Activated effector memory CD4-positive, alpha-beta T cell treated with Interleukin-2 at 50 U/mL for 16 hours (primary cell): Measurements from ENCODE around the gene MAP1LC3C.
"Not testable (repeated sequence)": the region's sequence is repeated elsewhere in the genome, so short reads cannot be mapped to it uniquely, and the experiment has no call there.

ENCODE experiments used
- DNase-seq: peaks from one replicate; pipeline ENCODE4 v3.0.0-alpha.2; 2020

Gene MAP1LC3C

GRCh38 chr1:241990040-241990439 lies 8.9 kb downstream of the MAP1LC3C start:
- no peak for DNase-seq

GRCh38 chr1:241988389-241988930 lies 10.4 kb downstream of the MAP1LC3C start:
- DNase-seq = not testable (repeated sequence)

- DNase-seq = no peak
Observed at GRCh38 chr1:241985787-241986186, 13.1 kb downstream of the MAP1LC3C start.

- DNase-seq = no peak
Observed at GRCh38 chr1:241979926-241980325, 19.0 kb downstream of the MAP1LC3C start.

- DNase-seq = no peak
Observed at GRCh38 chr1:241979071-241979470, 19.8 kb downstream of the MAP1LC3C start.

GRCh38 chr1:241976229-241976628 lies 22.7 kb downstream of the MAP1LC3C start:
- DNase-seq = no peak

GRCh38 chr1:241972703-241973369 lies 26.1 kb downstream of the MAP1LC3C start:
- DNase-seq = no peak

- DNase-seq = no peak
Observed at GRCh38 chr1:241968611-241969010, 30.3 kb downstream of the MAP1LC3C start.

GRCh38 chr1:241964550-241965282 lies 34.2 kb downstream of the MAP1LC3C start:
- DNase-seq = no peak

GRCh38 chr1:241963722-241964121 lies 35.2 kb downstream of the MAP1LC3C start:
- no peak for DNase-seq

- no peak for DNase-seq
Observed at GRCh38 chr1:241962153-241962552, 36.7 kb downstream of the MAP1LC3C start.

GRCh38 chr1:241957692-241958494 lies 41.0 kb downstream of the MAP1LC3C start, which contains the start of gene BECN2:
Gene BECN2 (plus strand): TSS chr1:241957767. CDS start chr1:241957767, 0 bp downstream.
- DNase-seq = no peak

GRCh38 chr1:241950390-241950789 lies 48.5 kb downstream of the MAP1LC3C start:
- no peak for DNase-seq

- no peak for DNase-seq
Observed at GRCh38 chr1:241947354-241947753, 51.5 kb downstream of the MAP1LC3C start.
